T-helper 2 cell treated with Interferon-gamma antibody and Interleukin-4, amounts not matched to agents 5 μg/mL and 100 μg/mL, for 36 hours (primary cell): ENCODE measurements around the gene DACT3.

ENCODE experiments used
- DNase-seq: peaks from one replicate; pipeline ENCODE4 v3.0.0; 2021; ENCODE audit warnings: low spot score
- H3K27ac Mint-ChIP-seq: one replicate; pipeline ENCODE4 v1.8.0; 2021; ENCODE audit warnings: mild to moderate bottlenecking, mixed read lengths
- H3K27me3 Mint-ChIP-seq: one replicate; pipeline ENCODE4 v1.8.0; 2021; ENCODE audit warnings: low read depth, mixed read lengths
- H3K36me3 Mint-ChIP-seq: one replicate; pipeline ENCODE4 v1.8.0; 2021; ENCODE audit warnings: low read depth, mixed read lengths
- H3K4me1 Mint-ChIP-seq: one replicate; pipeline ENCODE4 v1.8.0; 2021; ENCODE audit warnings: low read depth, mixed read lengths
- H3K4me3 Mint-ChIP-seq: one replicate; pipeline ENCODE4 v1.8.0; 2022; ENCODE audit warnings: mild to moderate bottlenecking, moderate library complexity, mixed read lengths
- H3K9me3 Mint-ChIP-seq: one replicate; pipeline ENCODE4 v1.8.0; 2021; ENCODE audit warnings: mixed read lengths

DACT3 gene

DNA sequence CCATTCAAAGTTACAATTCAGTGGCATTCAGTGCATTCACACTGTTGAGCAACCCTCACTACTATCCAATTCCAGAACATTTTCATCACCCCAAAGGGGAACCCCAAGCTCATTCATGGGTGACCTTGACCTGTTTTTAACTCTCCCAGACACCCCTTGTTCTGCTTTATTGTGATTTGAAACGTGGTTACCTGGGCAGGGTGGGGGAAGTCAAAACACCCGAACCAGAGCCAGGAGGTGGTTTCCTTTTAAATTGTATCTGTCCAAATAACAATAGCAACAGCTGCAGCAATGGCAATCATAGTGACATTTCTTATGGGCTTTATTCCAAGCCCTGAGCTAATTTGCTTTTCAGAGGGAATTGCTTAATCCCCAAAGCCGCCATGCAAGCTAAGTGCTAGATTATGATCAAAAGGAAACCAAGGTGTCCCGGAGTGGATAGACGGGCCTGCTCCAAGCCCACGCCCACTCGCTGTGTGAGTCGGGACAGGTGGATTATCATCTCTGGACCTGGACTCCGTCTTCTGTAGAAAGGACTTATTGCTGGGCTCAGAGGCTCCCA is 42.2 kb downstream of the DACT3 start:
- Mint-ChIP-seq H3K9me3 (no peaks in the 10 kb centered on the region), H3K4me1 (peaks cover 63% of the 10 kb centered on the region), H3K4me3 (peak overlapping the region; percentile 71), H3K27ac (peak overlapping the region; percentile 92), H3K36me3 (peaks cover 5% of the 10 kb centered on the region), H3K27me3 (no peaks in the 10 kb centered on the region)
- no peak for DNase-seq

DNA sequence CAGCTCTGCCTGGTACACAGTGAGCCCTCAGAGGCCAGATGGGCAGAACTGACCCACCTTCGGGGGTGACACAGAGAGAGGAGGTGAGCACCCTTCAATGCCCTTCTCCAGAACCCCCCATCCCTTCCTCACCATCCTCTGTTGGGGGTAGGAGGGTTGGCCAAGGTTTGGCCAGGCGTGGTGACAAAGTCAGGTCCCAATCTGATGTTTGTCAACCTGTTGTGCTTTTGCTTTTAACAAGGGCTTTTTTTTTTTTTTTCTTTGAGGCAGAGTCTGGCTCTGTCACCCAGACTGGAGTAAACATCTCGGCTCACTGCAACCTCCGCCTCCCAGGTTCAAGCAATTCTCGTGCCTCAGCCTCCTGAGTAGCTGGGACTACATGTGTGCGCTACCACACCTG is 43.4 kb downstream of the DACT3 start:
- DNase-seq, result no peak
- Mint-ChIP-seq H3K36me3 (peaks cover 4% of the 10 kb centered on the region), H3K27me3 (no peaks in the 10 kb centered on the region), H3K27ac (peak overlapping the region; percentile 36), H3K9me3 (no peaks in the 10 kb centered on the region), H3K4me1 (peaks cover 62% of the 10 kb centered on the region), H3K4me3 (no peak overlapping the region)

DNA sequence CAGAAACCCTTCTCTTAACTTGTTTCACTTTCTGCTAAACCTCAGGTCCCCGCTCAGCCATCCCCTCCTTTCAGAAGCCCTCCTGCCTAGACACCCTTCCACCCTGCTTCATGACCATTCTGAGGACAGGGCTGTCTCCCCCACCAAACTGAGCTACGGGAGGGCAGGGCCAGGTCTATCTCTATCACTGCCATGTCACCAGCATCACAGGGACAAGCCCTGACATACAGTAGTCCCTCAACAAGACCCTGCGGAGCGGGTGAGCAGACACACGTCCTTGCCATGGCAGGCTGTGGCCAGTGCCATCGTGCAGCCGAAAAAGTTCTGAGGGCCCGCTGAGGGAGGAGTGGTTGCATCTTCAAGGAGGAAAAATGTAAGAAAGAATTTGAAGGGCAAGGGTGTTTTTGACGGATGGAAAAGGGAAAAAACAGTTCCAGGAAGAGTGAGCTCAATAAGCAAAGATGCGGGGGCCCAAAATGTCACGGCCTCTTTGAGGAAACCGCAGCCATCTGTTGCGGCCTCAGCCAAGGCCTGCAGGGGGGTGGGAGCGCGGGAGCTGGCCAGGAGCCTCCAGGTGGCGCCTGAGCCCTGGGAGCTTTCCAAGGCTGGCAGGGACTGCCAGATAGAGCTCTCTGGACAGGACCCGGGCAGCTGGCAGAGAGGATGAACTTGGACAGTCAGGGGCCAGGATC is 44.2 kb downstream of the DACT3 start:
- Mint-ChIP-seq H3K27ac (peak overlapping the region; percentile 93), H3K4me3 (peak overlapping the region; percentile 80), H3K9me3 (no peaks in the 10 kb centered on the region), H3K27me3 (no peaks in the 10 kb centered on the region), H3K36me3 (no peaks in the 10 kb centered on the region), H3K4me1 (peaks cover 62% of the 10 kb centered on the region)
- DNase-seq, result peak; percentile 83

DNA sequence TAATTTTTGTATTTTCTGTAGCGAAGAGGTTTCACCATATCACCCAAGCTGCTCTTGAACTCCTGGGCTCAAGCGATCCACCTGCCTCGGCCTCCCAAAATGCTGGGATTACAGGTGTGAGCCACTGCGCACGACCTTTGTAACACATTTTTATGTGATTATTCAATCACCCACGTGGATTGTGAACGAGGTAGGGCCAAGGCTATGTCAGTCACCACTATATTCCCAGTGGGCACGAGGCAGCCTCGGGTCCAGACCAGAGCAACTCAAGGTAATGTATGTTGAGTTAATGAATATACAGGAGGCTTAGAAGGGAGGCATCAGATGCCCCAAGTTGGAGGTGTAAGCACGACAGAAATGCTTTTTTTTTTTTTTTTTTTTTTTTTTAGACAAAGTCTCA is 45.0 kb downstream of the DACT3 start:
- DNase-seq, result no peak
- no peaks in the 10 kb centered on the region for H3K27me3 Mint-ChIP-seq
- H3K27ac Mint-ChIP-seq, result peak overlapping the region; percentile 63
- peaks cover 63% of the 10 kb centered on the region for H3K4me1 Mint-ChIP-seq
- H3K36me3 Mint-ChIP-seq, result peaks cover 4% of the 10 kb centered on the region
- peak overlapping the region; percentile 38 for H3K4me3 Mint-ChIP-seq
- H3K9me3 Mint-ChIP-seq, result no peaks in the 10 kb centered on the region

DNA sequence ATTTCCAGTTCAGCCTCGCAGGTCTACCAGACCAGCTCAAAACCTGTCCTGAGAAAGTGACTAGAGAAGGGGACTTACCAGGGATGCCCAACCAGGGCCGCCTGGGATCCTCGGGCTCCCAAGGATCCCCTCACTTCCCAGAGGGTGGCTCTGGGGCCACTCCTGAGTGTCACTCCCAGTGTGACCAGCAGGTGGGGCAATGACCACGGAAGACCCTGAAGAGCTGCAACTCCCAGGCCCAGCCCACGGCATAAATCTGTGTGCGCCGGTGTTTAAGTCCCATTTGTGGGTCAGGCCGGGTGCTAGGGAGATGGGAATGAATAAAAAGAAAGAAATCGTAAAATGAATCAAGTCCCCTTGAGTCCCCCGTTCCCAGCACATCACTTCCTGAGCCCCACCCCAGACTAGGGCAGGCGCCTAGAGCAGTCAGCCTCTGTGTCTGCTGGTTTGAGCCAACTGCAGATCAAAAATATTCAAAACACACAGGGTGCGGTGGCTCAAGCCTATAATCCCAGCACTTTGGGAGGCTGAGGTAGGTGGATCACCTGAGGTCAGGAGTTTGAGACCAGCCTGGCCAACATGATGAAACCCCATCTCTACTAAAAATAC is 46.8 kb downstream of the DACT3 start:
- Mint-ChIP-seq H3K27me3 (no peaks in the 10 kb centered on the region), H3K4me3 (peak overlapping the region; percentile 58), H3K4me1 (peaks cover 59% of the 10 kb centered on the region), H3K9me3 (no peaks in the 10 kb centered on the region), H3K27ac (peak overlapping the region; percentile 62), H3K36me3 (peaks cover 21% of the 10 kb centered on the region)
- peak; percentile 73 for DNase-seq

DNA sequence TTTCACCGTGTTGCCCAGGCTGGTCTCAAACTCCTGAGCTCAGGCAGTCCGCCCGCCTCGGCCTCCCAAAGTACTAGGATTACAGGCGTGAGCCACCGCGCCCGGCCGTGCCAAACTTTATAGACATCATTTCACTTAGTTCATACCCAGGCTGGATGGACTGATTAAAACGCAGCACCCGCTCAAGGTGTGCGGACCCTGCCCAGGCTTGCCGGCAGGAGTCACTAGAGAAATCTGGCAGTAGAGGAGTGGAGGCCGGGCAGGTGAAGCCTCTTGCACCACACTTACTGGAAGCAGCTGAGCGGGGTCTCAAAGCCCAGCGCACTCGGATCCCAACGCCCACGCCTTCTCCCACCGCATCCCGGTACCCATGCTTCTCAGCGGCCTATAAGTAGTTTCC is 47.5 kb downstream of the DACT3 start:
- Mint-ChIP-seq H3K27ac (peak overlapping the region; percentile 75), H3K4me1 (peaks cover 54% of the 10 kb centered on the region), H3K4me3 (no peak overlapping the region), H3K9me3 (no peaks in the 10 kb centered on the region), H3K36me3 (peaks cover 24% of the 10 kb centered on the region), H3K27me3 (no peaks in the 10 kb centered on the region)
- no peak for DNase-seq

DNA sequence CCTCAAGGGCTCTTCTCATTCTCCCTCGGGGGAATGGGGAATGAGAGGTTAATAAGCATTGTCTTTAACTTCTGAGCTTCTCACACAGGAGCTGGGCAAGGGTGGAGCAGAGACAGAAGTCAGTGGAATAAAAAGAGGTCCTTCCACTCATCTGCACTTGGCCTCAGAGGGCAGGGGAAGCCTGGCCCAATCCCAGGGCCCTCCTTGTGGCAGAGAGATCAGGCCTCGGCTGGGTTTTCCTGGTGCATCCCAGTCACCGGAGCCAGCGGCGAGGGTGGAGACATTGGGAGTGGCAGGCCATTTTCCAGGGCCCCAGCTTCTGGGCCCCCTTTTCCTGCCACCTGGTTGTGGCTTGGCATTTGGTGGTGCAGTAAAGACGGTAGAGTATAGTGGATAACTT is 49.2 kb downstream of the DACT3 start:
- Mint-ChIP-seq H3K36me3 (peaks cover 39% of the 10 kb centered on the region), H3K9me3 (no peaks in the 10 kb centered on the region), H3K27ac (peak overlapping the region; percentile 89), H3K4me1 (peaks cover 47% of the 10 kb centered on the region), H3K27me3 (no peaks in the 10 kb centered on the region), H3K4me3 (peak overlapping the region; percentile 78)
- no peak for DNase-seq

DNA sequence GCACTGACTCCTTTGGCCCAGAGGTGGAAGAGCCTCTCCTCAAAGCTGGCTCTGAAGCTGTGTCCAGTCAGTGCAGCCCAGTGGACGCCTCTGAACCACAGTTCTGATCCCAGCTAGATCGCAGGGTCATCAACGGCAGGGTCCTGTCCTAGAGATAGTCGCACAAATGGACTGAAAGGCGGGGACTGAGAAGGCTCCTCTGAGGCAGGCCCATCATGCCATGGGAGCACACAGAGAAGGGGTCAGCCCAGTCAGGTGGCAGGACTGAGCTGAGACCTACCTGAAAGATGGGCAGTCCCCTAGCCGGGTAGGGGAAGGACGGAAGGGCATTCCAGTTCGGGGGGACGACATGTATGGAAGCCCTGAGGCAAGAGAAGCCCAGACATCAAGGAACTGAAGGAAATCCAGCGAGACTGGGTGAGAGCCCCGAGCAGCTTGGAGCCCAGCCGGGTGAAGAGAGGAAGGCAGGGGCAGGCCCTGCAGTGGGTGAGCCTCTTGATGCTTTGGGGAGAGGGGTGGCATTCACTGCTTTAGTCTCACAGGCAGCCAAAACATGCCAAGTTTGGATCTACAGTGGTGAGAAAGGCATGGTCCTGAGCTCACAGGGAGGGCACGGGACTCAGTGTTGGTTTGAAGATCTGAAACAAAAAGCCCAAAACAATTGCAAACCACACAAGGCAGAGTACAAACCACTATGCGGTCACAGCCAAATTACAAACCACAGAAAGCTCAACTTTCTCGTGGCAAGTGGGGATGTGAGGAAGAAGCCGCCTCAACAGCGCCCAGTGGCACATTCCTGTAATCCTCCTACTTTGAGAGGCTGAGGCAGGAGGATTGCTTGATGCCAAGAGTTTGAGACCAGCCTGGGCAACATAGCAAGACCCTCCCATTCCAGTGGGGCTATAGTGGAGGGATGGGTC is 49.9 kb downstream of the DACT3 start:
- peaks cover 48% of the 10 kb centered on the region for H3K4me1 Mint-ChIP-seq

DNA sequence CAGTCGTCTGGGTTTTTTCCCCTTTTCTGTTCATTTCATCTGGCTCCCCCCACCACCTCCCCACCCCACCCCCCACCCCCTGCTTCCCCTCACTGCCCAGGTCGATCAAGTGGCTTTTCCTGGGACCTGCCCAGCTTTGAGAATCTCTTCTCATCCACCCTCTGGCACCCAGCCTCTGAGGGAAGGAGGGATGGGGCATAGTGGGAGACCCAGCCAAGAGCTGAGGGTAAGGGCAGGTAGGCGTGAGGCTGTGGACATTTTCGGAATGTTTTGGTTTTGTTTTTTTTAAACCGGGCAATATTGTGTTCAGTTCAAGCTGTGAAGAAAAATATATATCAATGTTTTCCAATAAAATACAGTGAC is 50.6 kb downstream of the DACT3 start:
- Mint-ChIP-seq H3K27ac (peak overlapping the region; percentile 89), H3K36me3 (peaks cover 49% of the 10 kb centered on the region)

More for the DNA sequence above, 49.9 kb downstream of the DACT3 start:
- H3K27ac Mint-ChIP-seq, result peak overlapping the region; percentile 89
- H3K27me3 Mint-ChIP-seq, result no peaks in the 10 kb centered on the region
- peak; percentile 55 for DNase-seq
- H3K36me3 Mint-ChIP-seq, result peaks cover 45% of the 10 kb centered on the region
- H3K9me3 Mint-ChIP-seq, result no peaks in the 10 kb centered on the region
- peak overlapping the region; percentile 78 for H3K4me3 Mint-ChIP-seq

DNA sequence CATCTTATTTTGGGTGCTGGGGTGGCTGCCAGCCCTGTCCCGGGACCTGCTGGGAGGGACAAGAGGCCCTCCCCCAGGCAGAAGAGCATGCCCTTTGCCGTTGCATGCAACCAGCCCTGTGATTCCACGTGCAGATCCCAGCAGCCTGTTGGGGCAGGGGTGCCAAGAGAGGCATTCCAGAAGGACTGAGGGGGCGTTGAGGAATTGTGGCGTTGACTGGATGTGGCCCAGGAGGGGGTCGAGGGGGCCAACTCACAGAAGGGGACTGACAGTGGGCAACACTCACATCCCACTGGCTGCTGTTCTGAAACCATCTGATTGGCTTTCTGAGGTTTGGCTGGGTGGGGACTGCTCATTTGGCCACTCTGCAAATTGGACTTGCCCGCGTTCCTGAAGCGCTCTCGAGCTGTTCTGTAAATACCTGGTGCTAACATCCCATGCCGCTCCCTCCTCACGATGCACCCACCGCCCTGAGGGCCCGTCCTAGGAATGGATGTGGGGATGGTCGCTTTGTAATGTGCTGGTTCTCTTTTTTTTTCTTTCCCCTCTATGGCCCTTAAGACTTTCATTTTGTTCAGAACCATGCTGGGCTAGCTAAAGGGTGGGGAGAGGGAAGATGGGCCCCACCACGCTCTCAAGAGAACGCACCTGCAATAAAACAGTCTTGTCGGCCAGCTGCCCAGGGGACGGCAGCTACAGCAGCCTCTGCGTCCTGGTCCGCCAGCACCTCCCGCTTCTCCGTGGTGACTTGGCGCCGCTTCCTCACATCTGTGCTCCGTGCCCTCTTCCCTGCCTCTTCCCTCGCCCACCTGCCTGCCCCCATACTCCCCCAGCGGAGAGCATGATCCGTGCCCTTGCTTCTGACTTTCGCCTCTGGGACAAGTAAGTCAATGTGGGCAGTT is 51.2 kb downstream of the DACT3 start:
- no peak for DNase-seq
- Mint-ChIP-seq H3K36me3 (peaks cover 49% of the 10 kb centered on the region), H3K4me1 (peaks cover 45% of the 10 kb centered on the region), H3K4me3 (no peak overlapping the region), H3K27ac (no peak overlapping the region), H3K9me3 (no peaks in the 10 kb centered on the region), H3K27me3 (no peaks in the 10 kb centered on the region)

More for the DNA sequence above, 50.6 kb downstream of the DACT3 start:
- H3K9me3 Mint-ChIP-seq, result no peaks in the 10 kb centered on the region
- H3K4me3 Mint-ChIP-seq, result peak overlapping the region; percentile 78
- peaks cover 45% of the 10 kb centered on the region for H3K4me1 Mint-ChIP-seq
- no peak for DNase-seq
- no peaks in the 10 kb centered on the region for H3K27me3 Mint-ChIP-seq

DNA sequence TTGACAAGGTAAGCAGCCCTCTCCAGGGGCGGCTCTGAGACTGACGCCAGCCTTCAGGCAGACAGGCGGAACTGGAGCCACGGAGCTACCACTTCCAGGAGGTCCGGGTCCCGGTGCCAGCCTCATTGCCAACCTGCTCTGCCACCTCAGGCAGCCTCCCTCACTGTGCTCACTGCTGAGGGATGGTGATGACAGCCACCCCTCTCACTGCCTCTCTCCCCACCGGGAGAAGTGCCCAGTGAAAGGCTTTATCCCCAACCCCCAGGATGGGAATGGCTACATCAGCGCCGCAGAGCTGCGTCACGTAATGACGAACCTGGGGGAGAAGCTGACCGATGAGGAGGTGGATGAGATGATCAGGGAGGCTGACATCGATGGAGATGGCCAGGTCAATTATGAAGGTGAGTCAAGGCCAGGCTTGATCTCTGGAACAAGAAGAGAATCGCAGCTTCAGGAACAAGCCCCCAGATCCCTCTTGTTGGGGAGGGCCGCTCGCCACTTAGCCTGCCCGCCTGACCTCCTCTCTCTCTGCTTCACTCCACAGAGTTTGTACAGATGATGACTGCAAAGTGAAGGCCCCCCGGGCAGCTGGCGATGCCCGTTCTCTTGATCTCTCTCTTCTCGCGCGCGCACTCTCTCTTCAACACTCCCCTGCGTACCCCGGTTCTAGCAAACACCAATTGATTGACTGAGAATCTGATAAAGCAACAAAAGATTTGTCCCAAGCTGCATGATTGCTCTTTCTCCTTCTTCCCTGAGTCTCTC is 52.2 kb downstream of the DACT3 start:
- DNase-seq, result no peak
- Mint-ChIP-seq H3K27me3 (no peaks in the 10 kb centered on the region), H3K4me1 (peaks cover 38% of the 10 kb centered on the region), H3K4me3 (no peak overlapping the region), H3K27ac (peak overlapping the region; percentile 35), H3K36me3 (peaks cover 52% of the 10 kb centered on the region), H3K9me3 (no peaks in the 10 kb centered on the region)

DNA sequence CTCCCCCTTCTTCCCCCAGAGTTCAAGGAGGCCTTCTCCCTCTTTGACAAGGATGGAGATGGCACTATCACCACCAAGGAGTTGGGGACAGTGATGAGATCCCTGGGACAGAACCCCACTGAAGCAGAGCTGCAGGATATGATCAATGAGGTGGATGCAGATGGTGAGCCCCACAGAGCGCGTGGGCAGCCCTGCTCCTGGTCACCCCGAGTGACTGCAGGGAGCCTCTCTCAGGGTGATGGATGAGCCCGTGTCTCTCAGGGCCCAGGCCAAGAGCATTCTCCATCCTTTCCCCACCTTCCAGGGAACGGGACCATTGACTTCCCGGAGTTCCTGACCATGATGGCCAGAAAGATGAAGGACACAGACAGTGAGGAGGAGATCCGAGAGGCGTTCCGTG is 52.8 kb downstream of the DACT3 start:
- no peak overlapping the region for H3K4me3 Mint-ChIP-seq
- H3K27me3 Mint-ChIP-seq, result no peaks in the 10 kb centered on the region
- peaks cover 56% of the 10 kb centered on the region for H3K36me3 Mint-ChIP-seq
- peak overlapping the region; percentile 41 for H3K27ac Mint-ChIP-seq
- H3K4me1 Mint-ChIP-seq, result peaks cover 43% of the 10 kb centered on the region
- no peak for DNase-seq
- no peaks in the 10 kb centered on the region for H3K9me3 Mint-ChIP-seq
